ENCODE results near the gene ZBTB37. TPM values are rescaled to one million over a fixed set of nuclear protein-coding genes. Genes with fewer than 3 reads are reported as not detected.

Gene ZBTB37
- total RNA-seq, 2 donors from 2014 or later = 5.8 to 6.7 TPM

DNA sequence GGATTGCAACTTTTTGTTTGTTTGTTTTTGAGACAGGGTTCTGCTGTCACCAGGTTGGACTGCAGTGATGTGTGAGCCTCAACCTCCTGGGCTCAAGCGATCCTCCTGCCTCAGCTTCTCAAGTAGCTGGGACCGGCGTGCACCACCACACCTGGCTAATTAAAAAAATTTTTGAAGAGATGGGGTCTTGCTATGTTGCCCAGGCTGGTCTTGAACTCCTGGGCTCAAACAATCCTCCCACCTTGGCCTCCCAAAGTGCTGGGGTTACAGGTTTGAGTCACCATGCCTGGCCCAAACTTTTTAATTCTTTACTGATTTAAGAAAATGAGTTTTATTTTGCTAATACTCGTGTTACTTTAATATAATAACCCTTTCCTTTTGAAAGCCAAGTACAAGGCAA, 80.4 kb downstream of the ZBTB37 start:
- intact Hi-C loops (cut with DNase I) = loop anchor here (5.0 kb wide), 1 partner anchor 34 kb away; no protein-coding TSS in a partner anchor
- H3K4me3 ChIP-seq = no peak overlapping the region
- no peak for DNase-seq
- H3K9me3 ChIP-seq = no peaks in the 10 kb centered on the region
- peaks cover 30% of the 10 kb centered on the region for H3K36me3 ChIP-seq
- no peak overlapping the region for H3K27ac ChIP-seq
- H3K27me3 ChIP-seq = no peaks in the 10 kb centered on the region
- no peak overlapping the region for H3K9ac ChIP-seq (ENCODE audit: low read depth in 2 of 2, low read length in 2 of 2)
- H3K4me1 ChIP-seq = no peaks in the 10 kb centered on the region
- TF ChIP-seq, protein P1, sequence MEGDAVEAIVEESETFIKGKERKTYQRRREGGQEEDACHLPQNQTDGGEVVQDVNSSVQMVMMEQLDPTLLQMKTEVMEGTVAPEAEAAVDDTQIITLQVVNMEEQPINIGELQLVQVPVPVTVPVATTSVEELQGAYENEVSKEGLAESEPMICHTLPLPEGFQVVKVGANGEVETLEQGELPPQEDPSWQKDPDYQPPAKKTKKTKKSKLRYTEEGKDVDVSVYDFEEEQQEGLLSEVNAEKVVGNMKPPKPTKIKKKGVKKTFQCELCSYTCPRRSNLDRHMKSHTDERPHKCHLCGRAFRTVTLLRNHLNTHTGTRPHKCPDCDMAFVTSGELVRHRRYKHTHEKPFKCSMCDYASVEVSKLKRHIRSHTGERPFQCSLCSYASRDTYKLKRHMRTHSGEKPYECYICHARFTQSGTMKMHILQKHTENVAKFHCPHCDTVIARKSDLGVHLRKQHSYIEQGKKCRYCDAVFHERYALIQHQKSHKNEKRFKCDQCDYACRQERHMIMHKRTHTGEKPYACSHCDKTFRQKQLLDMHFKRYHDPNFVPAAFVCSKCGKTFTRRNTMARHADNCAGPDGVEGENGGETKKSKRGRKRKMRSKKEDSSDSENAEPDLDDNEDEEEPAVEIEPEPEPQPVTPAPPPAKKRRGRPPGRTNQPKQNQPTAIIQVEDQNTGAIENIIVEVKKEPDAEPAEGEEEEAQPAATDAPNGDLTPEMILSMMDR (IDR thresholded peaks at IDR 0.05) = no peak

Other genes with a start within 250 kb of the ZBTB37 start
- not detected for gene TEX50, start 233.0 kb upstream of the ZBTB37 start, total RNA-seq
- under 1 TPM; 0.49 to 0.96 TPM for gene ANKRD45, start 198.5 kb upstream of the ZBTB37 start, total RNA-seq
- gene KLHL20, start 153.4 kb upstream of the ZBTB37 start, total RNA-seq = 10 to 100 TPM; 14.9 to 22.5 TPM
- 10 to 100 TPM; 24.8 to 51.9 TPM for gene DARS2, start 43.7 kb upstream of the ZBTB37 start, total RNA-seq
- gene CENPL, start 43.5 kb upstream of the ZBTB37 start, total RNA-seq = 10 to 100 TPM in 1 of 2 donors, 1 to 10 TPM in 1; 5.7 to 13.6 TPM
- 100 to 1,000 TPM; 207 to 247 TPM for gene GAS5, start 391 bp upstream of the ZBTB37 start, total RNA-seq
- gene SERPINC1, start 48.9 kb downstream of the ZBTB37 start, total RNA-seq = 1 to 10 TPM in 1 of 2 donors, under 1 TPM in 1; 0.29 to 1.8 TPM
- 10 to 100 TPM; 26.6 to 37.5 TPM for gene RC3H1, start 154.0 kb downstream of the ZBTB37 start, total RNA-seq